Fibroblast of lung (primary cell): Measurements from ENCODE around the gene CHGA. TPM values are rescaled to one million over a fixed set of nuclear protein-coding genes. Genes with fewer than 3 reads are reported as not detected.

Source experiments
- DNase-seq, 2 donors: peaks; one replicate each; pipeline versions ENCODE4 v3.0.0 to v3.0.0-alpha.2; 2010; ENCODE audit warnings: low read depth in 2 of 2
- H2AFZ ChIP-seq: 2 replicates; pipeline ENCODE4 v1.5.1; 2012; ENCODE audit warnings: low read length, control low read depth, inconsistent platforms
- H3K27ac ChIP-seq: 2 replicates; pipeline ENCODE4 v1.5.1; 2011; ENCODE audit warnings: low read length, control low read depth; ENCODE audit not compliant: insufficient read depth
- H3K27me3 ChIP-seq: 2 replicates; pipeline ENCODE4 v1.5.1; 2011; ENCODE audit warnings: mild to moderate bottlenecking, low read length; ENCODE audit not compliant: control insufficient read depth, insufficient read depth
- H3K36me3 ChIP-seq: 2 replicates; pipeline ENCODE4 v1.5.1; 2011; ENCODE audit warnings: low read length; ENCODE audit not compliant: control insufficient read depth, insufficient read depth
- H3K4me1 ChIP-seq: 2 replicates; pipeline ENCODE4 v1.5.1; 2011; ENCODE audit warnings: low read length; ENCODE audit not compliant: control insufficient read depth, insufficient read depth; ENCODE audit errors: extremely low read depth
- H3K4me2 ChIP-seq: 2 replicates; pipeline ENCODE4 v1.5.1; 2011; ENCODE audit warnings: low read length, control low read depth; ENCODE audit not compliant: insufficient read depth; ENCODE audit errors: extremely low read depth
- H3K4me3 ChIP-seq, 4 experiments: fragments of 200-600 bp in 1 of 4; sonication (generic) in 1 of 4; replicated peaks in 1 of 4; 2 replicates each; pipeline ENCODE4 v1.5.1; 2011 to 2016; ENCODE audit warnings: low read length in 4 of 4, low read depth in 3 of 4, mild to moderate bottlenecking in 3 of 4, control low read depth in 2 of 4, inconsistent platforms in 1 of 4, mixed read lengths in 1 of 4; ENCODE audit not compliant: insufficient read depth in 1 of 4; ENCODE audit errors: control extremely low read depth in 1 of 4
- H3K79me2 ChIP-seq: 2 replicates; pipeline ENCODE4 v1.5.1; 2012; ENCODE audit warnings: mild to moderate bottlenecking, low read length, inconsistent platforms; ENCODE audit not compliant: control insufficient read depth, insufficient read depth
- H3K9ac ChIP-seq: 2 replicates; pipeline ENCODE4 v1.5.1; 2011; ENCODE audit warnings: mild to moderate bottlenecking, low read length, control low read depth; ENCODE audit not compliant: insufficient read depth
- H3K9me3 ChIP-seq: 2 replicates; pipeline ENCODE4 v1.5.1; 2012; ENCODE audit warnings: low read depth, low read length; ENCODE audit not compliant: control insufficient read depth, insufficient read depth
- H4K20me1 ChIP-seq: 2 replicates; pipeline ENCODE4 v1.5.1; 2011; ENCODE audit warnings: low read length; ENCODE audit not compliant: control insufficient read depth, insufficient read depth; ENCODE audit errors: extremely low read depth
- CTCF ChIP-seq, 2 donors: IDR thresholded peaks in 1 of 2; conservative IDR thresholded peaks in 1 of 2; 1 replicate in 1 of 2; 2 replicates in 1 of 2; pipeline ENCODE4 v1.5.1; 2011 to 2012; ENCODE audit warnings: low read length in 2 of 2, control low read depth in 1 of 2, inconsistent platforms in 1 of 2, low read depth in 1 of 2, mild to moderate bottlenecking in 1 of 2
- EZH2 ChIP-seq: IDR thresholded peaks from 2 replicates; pipeline ENCODE4 v1.5.1; 2012; ENCODE audit warnings: low read length, control low read depth, mild to moderate bottlenecking; ENCODE audit errors: missing control alignments
- polyA plus RNA-seq, 2 donors: library from polyadenylated mRNA; depleted of rRNA in 1 of 2; stranded (reverse) in 1 of 2; unstranded in 1 of 2; fragments of >200 nt; gene quantifications; 2 replicates each; pipeline ENCODE4 v1.2.1, GENCODE V29; 2011 to 2012; ENCODE audit warnings: missing spikeins in 1 of 2
- total RNA-seq: library from RNA; depleted of rRNA; stranded (reverse); fragments of >200 nt; gene quantifications from 2 replicates; pipeline ENCODE4 v1.2.1, GENCODE V29; 2014

Gene CHGA
- total and polyA plus RNA-seq, 2 donors (not counting 1 experiment from before 2014, with no cell fraction given) = not detected

- no peaks in the 10 kb centered on the region for H4K20me1 ChIP-seq
- no peaks in the 10 kb centered on the region for H3K9me3 ChIP-seq
- no peak overlapping the region for H3K4me2 ChIP-seq
- H3K27ac ChIP-seq = no peak overlapping the region
- H3K9ac ChIP-seq = no peak overlapping the region
- no peak overlapping the region for H3K4me3 ChIP-seq
- H3K36me3 ChIP-seq = no peaks in the 10 kb centered on the region
- H3K4me1 ChIP-seq = no peaks in the 10 kb centered on the region
- no peak for DNase-seq
- TF ChIP-seq EZH2 = no peak
- TF ChIP-seq CTCF (conservative IDR thresholded peaks at IDR 0.05 in 1 of 2, IDR thresholded peaks at IDR 0.05 in 1 of 2; ENCODE audit: low read depth in 1 of 2, low read length in 2 of 2) = no peak
- no peak overlapping the region for H2AFZ ChIP-seq
- H3K27me3 ChIP-seq = no peaks in the 10 kb centered on the region
- H3K79me2 ChIP-seq = no peaks in the 10 kb centered on the region
Measured at GRCh38 chr14:92938235-92938875, 15.4 kb downstream of the CHGA start.

- Histone ChIP-seq H3K4me3 (no peak overlapping the region), H3K9me3 (no peaks in the 10 kb centered on the region), H3K27ac (no peak overlapping the region), H3K9ac (no peak overlapping the region), H2AFZ (no peak overlapping the region), H3K36me3 (no peaks in the 10 kb centered on the region), H3K79me2 (no peaks in the 10 kb centered on the region), H3K27me3 (no peaks in the 10 kb centered on the region), H4K20me1 (no peaks in the 10 kb centered on the region), H3K4me2 (no peak overlapping the region), H3K4me1 (no peaks in the 10 kb centered on the region)
- no peak for DNase-seq
- no peak for TF ChIP-seq CTCF (conservative IDR thresholded peaks at IDR 0.05 in 1 of 2, IDR thresholded peaks at IDR 0.05 in 1 of 2; ENCODE audit: low read depth in 1 of 2, low read length in 2 of 2)
- no peak for TF ChIP-seq EZH2
Measured at GRCh38 chr14:92938890-92939671, 16.1 kb downstream of the CHGA start.

GRCh38 chr14:92939699-92940098 lies 16.7 kb downstream of the CHGA start:
- Histone ChIP-seq H3K9ac (no peak overlapping the region), H3K4me2 (no peak overlapping the region), H3K36me3 (no peaks in the 10 kb centered on the region), H3K27ac (no peak overlapping the region), H3K9me3 (no peaks in the 10 kb centered on the region), H3K4me3 (no peak overlapping the region), H4K20me1 (no peaks in the 10 kb centered on the region), H3K4me1 (no peaks in the 10 kb centered on the region), H3K79me2 (no peaks in the 10 kb centered on the region), H2AFZ (no peak overlapping the region), H3K27me3 (no peaks in the 10 kb centered on the region)
- DNase-seq = no peak
- TF ChIP-seq EZH2 = no peak
- no peak for TF ChIP-seq CTCF (conservative IDR thresholded peaks at IDR 0.05 in 1 of 2, IDR thresholded peaks at IDR 0.05 in 1 of 2; ENCODE audit: low read depth in 1 of 2, low read length in 2 of 2)
